Stomach (tissue), 4 donors: ENCODE measurements around the gene IFNL3.

Experiments used
- CTCF ChIP-seq, 7 experiments: fragments of 450-650 bp in 4 of 7; fragments of 200-600 bp in 3 of 7; sonication (generic) in 3 of 7; IDR thresholded peaks; one replicate each; pipeline ENCODE4 v1.5.1; 2016 to 2019; ENCODE audit warnings: antibody characterized with exemption in 7 of 7, control low read depth in 2 of 7, mild to moderate bottlenecking in 1 of 7
- EP300 ChIP-seq: sonication (generic); formaldehyde crosslinking; IDR thresholded peaks from one replicate; pipeline ENCODE4 v1.6.1; 2017; ENCODE audit warnings: antibody characterized with exemption

- no peak for TF ChIP-seq EP300
- no peak for TF ChIP-seq CTCF (IDR thresholded peaks at IDR 0.05)
Observed at GRCh38 chr19:39209196-39209595, 35.6 kb downstream of the IFNL3 start.
